GM19328 (cell line): Measurements from ENCODE around the gene KIF1C.

Experiments used
- ATAC-seq: cut with Tn5 transposase; IDR thresholded peaks from one replicate; pipeline ENCODE4 v1.9.1; 2021; ENCODE audit warnings: mild to moderate bottlenecking, moderate library complexity; ENCODE audit not compliant: unreplicated experiment

The KIF1C gene

GRCh38 chr17:4968486-4969046, 29.2 kb upstream of the KIF1C start:
- ATAC-seq, result no peak

- no peak for ATAC-seq
Observed at GRCh38 chr17:4969047-4969550, 28.7 kb upstream of the KIF1C start.

- ATAC-seq, result no peak
Observed at GRCh38 chr17:4969551-4970173, 28.1 kb upstream of the KIF1C start.

GRCh38 chr17:4970273-4970672, 27.5 kb upstream of the KIF1C start:
- ATAC-seq, result no peak

- no peak for ATAC-seq
Observed at GRCh38 chr17:4971826-4972225, 25.9 kb upstream of the KIF1C start.

- no peak for ATAC-seq
Observed at GRCh38 chr17:4972322-4972721, 25.4 kb upstream of the KIF1C start.

- ATAC-seq, result no peak
Observed at GRCh38 chr17:4972752-4973151, 25.0 kb upstream of the KIF1C start.

- no peak for ATAC-seq
Observed at GRCh38 chr17:4973256-4974114, 24.3 kb upstream of the KIF1C start.

- ATAC-seq, result no peak
Observed at GRCh38 chr17:4974115-4974670, 23.6 kb upstream of the KIF1C start.

- ATAC-seq, result no peak
Observed at GRCh38 chr17:4978726-4979125, 19.0 kb upstream of the KIF1C start.

DNA sequence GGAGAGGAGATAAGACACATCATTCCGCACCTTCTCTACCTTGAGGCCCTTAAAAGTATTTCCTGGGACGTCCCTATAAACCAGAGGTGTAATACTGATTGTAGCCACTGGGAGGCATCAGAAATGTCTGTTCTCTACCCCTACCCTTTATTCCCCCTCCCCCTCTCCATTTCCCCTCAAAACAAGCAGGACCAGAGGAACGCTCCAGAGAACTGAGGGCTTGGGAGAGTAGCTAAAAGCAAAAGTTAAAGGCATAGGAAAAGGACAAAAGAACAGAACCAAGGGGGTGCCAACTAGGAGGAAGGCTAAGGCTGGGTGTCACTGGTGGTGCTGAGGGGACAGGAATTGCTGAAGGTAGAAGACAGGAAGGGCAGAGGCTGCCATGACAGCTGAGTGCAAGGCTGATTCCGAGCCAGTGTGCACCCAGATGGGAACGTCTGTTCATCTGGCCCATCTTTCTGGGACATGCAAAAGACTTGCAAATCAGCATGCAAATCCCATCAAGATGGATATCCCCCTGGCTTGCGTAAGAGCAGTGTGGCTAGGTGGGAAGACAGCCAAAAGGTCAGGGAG, 17.0 kb upstream of the KIF1C start:
- ATAC-seq, result no peak

GRCh38 chr17:4982305-4982704, 15.4 kb upstream of the KIF1C start:
- no peak for ATAC-seq

- ATAC-seq, result no peak
Observed at GRCh38 chr17:4986403-4986802, 11.3 kb upstream of the KIF1C start.

GRCh38 chr17:4986951-4987766, 10.6 kb upstream of the KIF1C start, which contains the start of gene CAMTA2:
TSS of gene CAMTA2 (minus strand) at chr17:4987675. CDS start at chr17:4986222, 1,453 bp downstream.
- peak; percentile 85 for ATAC-seq

DNA sequence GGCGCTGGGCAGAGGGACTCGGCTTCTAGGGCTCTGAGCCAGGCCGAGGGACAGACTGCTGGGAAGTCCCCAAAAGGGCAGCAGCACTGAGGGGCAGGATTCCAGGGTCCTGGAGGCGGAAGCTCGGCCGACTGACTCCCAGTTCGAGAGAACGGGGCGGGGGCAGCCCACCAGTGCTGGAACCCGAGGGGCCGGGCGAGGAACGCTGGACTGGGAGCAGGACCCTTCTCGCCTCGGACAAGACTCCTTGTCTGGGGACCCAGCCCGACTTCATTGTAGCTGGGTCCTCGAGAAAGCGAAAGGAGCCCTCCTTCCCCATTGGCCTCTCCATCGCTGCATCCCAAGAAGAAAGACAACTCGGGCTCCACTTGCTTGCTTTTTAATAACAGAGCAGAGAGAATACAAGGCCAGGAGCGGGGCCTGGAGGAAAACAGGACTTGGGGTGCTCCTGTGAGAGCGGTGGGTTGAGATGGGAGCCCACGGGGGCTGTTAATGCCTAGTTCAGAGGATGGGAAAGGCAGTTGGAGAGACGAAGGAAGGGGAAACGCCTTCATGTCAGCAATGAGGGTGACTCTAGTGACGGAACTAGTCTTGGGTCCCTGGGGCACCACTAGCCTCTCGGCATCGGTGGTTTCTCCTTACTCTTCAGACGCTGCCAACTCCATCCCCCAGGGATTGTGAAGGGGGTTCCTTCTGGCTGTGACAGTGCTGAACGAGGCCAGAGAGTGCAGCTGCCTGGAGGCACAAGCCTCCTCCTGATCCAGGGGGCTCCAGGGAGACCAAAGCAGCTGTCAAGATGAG, 9.8 kb upstream of the KIF1C start:
- ATAC-seq, result no peak

GRCh38 chr17:4994081-4994595, 3.6 kb upstream of the KIF1C start:
- no peak for ATAC-seq

GRCh38 chr17:4998027-4998731, 429 bp downstream of the KIF1C start:
- ATAC-seq, result no peak

DNA sequence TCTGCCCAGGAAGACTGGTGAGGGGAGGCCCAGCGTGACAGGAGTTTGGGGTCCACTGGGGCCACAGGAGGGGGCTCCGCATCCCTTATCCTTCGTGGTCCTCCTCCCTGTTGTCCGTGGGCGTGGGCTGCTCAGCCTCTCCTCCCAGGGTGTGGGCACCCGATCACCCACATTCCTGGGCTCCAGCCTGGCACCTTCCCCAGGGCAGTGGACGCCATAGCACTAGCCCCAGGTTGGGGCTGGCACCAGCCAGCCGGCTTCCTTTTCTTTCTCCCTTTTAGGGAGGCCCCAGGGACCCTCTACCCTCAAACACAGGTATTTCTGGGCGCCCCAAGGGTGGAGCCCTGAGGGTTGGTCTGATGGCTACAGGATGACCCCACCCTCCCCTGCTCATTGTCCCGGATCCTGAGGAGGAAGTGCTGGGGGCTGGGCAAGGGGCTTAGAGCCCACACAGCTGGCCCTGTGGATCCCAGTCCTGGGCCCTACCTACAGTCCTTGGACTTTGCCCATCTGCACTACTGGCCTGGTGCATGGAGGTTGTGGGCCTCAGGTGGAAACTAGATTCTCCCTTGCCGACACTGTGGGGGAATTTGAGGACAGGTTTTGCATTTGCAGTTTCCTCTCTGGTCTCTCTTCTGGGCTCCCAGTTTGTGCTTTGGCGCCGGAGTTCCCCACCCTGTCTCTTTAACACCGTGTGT, 1.1 kb downstream of the KIF1C start:
- ATAC-seq, result no peak
